Gastrocnemius medialis (tissue), 4 donors: ENCODE data around the gene PSMD9. TPM values are rescaled to one million over a fixed set of nuclear protein-coding genes. Genes with fewer than 3 reads are reported as not detected.

ENCODE experiments used
- ATAC-seq, 2 donors: fragments of 150-250 bp; one replicate each; pipeline ENCODE4 v1.9.1; 2016
- DNase-seq, 2 donors: peaks; one replicate each; pipeline ENCODE4 v3.0.0-alpha.2; 2019
- H3K27ac ChIP-seq, 4 donors: fragments of 200-600 bp; sonication (generic); 1 replicate in 1 of 4; 2 replicates in 3 of 4; pipeline ENCODE4 v1.5.1; 2016 to 2018; ENCODE audit warnings: mild to moderate bottlenecking in 2 of 4, moderate library complexity in 1 of 4
- H3K27me3 ChIP-seq, 3 donors: fragments of 200-600 bp; sonication (generic) in 2 of 3; 1 replicate in 1 of 3; 2 replicates in 2 of 3; pipeline versions ENCODE4 v1.5.1 to v1.6.0; 2016 to 2019; ENCODE audit warnings: mild to moderate bottlenecking in 1 of 3, moderate library complexity in 1 of 3
- H3K36me3 ChIP-seq, 2 donors: fragments of 200-600 bp; sonication (generic) in 1 of 2; one replicate each; pipeline ENCODE4 v1.5.1; 2017 to 2018
- H3K4me1 ChIP-seq, 2 donors: fragments of 200-600 bp; sonication (generic) in 1 of 2; one replicate each; pipeline ENCODE4 v1.5.1; 2016 to 2017; ENCODE audit warnings: mild to moderate bottlenecking in 2 of 2
- H3K4me3 ChIP-seq, 4 donors: fragments of 200-600 bp; sonication (generic) in 3 of 4; 1 replicate in 1 of 4; 2 replicates in 3 of 4; pipeline ENCODE4 v1.5.1; 2016 to 2019; ENCODE audit warnings: mild to moderate bottlenecking in 2 of 4
- H3K9me3 ChIP-seq, 3 donors: fragments of 200-600 bp; sonication (generic) in 2 of 3; 1 replicate in 1 of 3; 2 replicates in 2 of 3; pipeline ENCODE4 v1.5.1; 2016 to 2019
- POLR2A ChIP-seq, 2 donors: fragments of 450-650 bp; IDR thresholded peaks; one replicate each; pipeline ENCODE4 v1.6.1; 2017; ENCODE audit warnings: antibody characterized with exemption in 2 of 2, mild to moderate bottlenecking in 2 of 2, moderate library complexity in 2 of 2
- in situ Hi-C, 4 donors: fragments of 200-750 bp; cut with MboI; loops; one replicate each; pipeline versions ENCODE4 v1.15.0 to v1.8.0; 2017; ENCODE audit warnings: low sequenced_read_pairs in 4 of 4
- intact Hi-C: fragments of 100-400 bp; cut with DNase I; formaldehyde crosslinking; loops from one replicate; pipeline ENCODE4 v1.15.1; 2023; ENCODE audit warnings: low total_unique reads
- total RNA-seq, 4 donors: library from RNA; depleted of rRNA; stranded (reverse); fragments of >200 nt; gene quantifications; one replicate each; pipeline versions ENCODE4 v1.1.0 to v1.2.3, GENCODE V29; 2016
- TF ChIP-seq, protein P1 (sequence below), 5 experiments: fragments of 450-650 bp in 3 of 5; fragments of 200-600 bp in 2 of 5; sonication (generic) in 2 of 5; IDR thresholded peaks in 4 of 5; conservative IDR thresholded peaks in 1 of 5; 1 replicate in 4 of 5; 2 replicates in 1 of 5; pipeline ENCODE4 v1.5.1; 2016 to 2019; ENCODE audit warnings: antibody characterized with exemption in 5 of 5, mild to moderate bottlenecking in 3 of 5, moderate library complexity in 3 of 5

Gene PSMD9
- total RNA-seq, 4 donors from 2014 or later = 16.5 to 84.9 (median 47.0) TPM

DNA sequence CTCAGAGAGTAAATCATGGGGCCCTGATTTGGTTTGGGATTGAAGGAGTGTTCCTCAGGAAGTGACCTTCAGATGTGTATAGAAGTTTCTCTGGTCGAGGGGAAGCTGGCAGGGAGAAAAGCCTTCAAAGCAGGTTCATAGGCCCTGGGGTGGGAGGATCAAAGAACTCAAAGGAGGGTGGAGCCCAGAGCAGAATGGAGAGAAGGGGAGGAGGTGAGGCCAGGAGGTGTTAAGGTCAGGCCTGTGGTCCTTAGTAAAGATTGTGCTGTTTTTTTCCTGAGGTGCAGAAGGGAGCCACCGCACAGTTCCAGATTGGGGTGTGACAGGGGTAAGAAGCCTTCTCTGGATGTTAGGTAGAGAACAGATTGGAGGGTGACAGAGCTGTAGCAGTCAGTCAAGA lies 20.1 kb downstream of the PSMD9 start:
- Histone ChIP-seq H3K4me3 (no peak overlapping the region), H3K9me3 (no peaks in the 10 kb centered on the region), H3K36me3 (peaks cover 3 to 63% of the 10 kb centered on the region in 2 donors), H3K27me3 (no peaks in the 10 kb centered on the region), H3K4me1 (no peaks in the 10 kb centered on the region), H3K27ac (no peak overlapping the region)
- DNase-seq (no peak), ATAC-seq (no peak)
- intact Hi-C loops = no loop called here
- no peak for TF ChIP-seq POLR2A (IDR thresholded peaks at IDR 0.05)
- TF ChIP-seq, protein P1, sequence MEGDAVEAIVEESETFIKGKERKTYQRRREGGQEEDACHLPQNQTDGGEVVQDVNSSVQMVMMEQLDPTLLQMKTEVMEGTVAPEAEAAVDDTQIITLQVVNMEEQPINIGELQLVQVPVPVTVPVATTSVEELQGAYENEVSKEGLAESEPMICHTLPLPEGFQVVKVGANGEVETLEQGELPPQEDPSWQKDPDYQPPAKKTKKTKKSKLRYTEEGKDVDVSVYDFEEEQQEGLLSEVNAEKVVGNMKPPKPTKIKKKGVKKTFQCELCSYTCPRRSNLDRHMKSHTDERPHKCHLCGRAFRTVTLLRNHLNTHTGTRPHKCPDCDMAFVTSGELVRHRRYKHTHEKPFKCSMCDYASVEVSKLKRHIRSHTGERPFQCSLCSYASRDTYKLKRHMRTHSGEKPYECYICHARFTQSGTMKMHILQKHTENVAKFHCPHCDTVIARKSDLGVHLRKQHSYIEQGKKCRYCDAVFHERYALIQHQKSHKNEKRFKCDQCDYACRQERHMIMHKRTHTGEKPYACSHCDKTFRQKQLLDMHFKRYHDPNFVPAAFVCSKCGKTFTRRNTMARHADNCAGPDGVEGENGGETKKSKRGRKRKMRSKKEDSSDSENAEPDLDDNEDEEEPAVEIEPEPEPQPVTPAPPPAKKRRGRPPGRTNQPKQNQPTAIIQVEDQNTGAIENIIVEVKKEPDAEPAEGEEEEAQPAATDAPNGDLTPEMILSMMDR (IDR thresholded peaks at IDR 0.05 in 4 of 5, conservative IDR thresholded peaks at IDR 0.05 in 1 of 5) = no peak
- in situ Hi-C loops = no loop called here

GRCh38 chr12:121911824-121912585 lies 23.4 kb downstream of the PSMD9 start:
- intact Hi-C loops (loop anchor here (10.0 kb wide), 1 partner anchor 283 kb away; no protein-coding TSS in a partner anchor), in situ Hi-C loops (no loop called here)
- ATAC-seq (no peak), DNase-seq (no peak)
- Histone ChIP-seq H3K27me3 (no peaks in the 10 kb centered on the region), H3K36me3 (peaks cover 3 to 66% of the 10 kb centered on the region in 2 donors), H3K27ac (no peak overlapping the region), H3K9me3 (no peaks in the 10 kb centered on the region), H3K4me1 (no peaks in the 10 kb centered on the region), H3K4me3 (no peak overlapping the region)
- TF ChIP-seq POLR2A (IDR thresholded peaks at IDR 0.05) = no peak
- TF ChIP-seq, protein P1 (IDR thresholded peaks at IDR 0.05 in 4 of 5, conservative IDR thresholded peaks at IDR 0.05 in 1 of 5) = no peak

GRCh38 chr12:121915841-121916321 lies 27.3 kb downstream of the PSMD9 start:
- intact Hi-C loops (loop anchor here (5.0 to 10.0 kb wide), 3 partner anchors 106 to 279 kb away; partner anchors contain the start of gene BCL7A), in situ Hi-C loops (no loop called here)
- Histone ChIP-seq H3K27ac (no peak overlapping the region), H3K9me3 (no peaks in the 10 kb centered on the region), H3K27me3 (no peaks in the 10 kb centered on the region), H3K36me3 (peaks cover 0 to 47% of the 10 kb centered on the region in 2 donors), H3K4me1 (peaks cover 0 to 9% of the 10 kb centered on the region in 2 donors), H3K4me3 (no peak overlapping the region)
- DNase-seq (no peak), ATAC-seq (no peak)
- TF ChIP-seq POLR2A (IDR thresholded peaks at IDR 0.05) = no peak
- TF ChIP-seq, protein P1 (IDR thresholded peaks at IDR 0.05 in 4 of 5, conservative IDR thresholded peaks at IDR 0.05 in 1 of 5) = no peak

- H3K27me3 ChIP-seq = no peaks in the 10 kb centered on the region
- DNase-seq (no peak), ATAC-seq (no peak)
- in situ Hi-C loops (no loop called here), intact Hi-C loops (loop anchor here (5.0 to 10.0 kb wide), 3 partner anchors 106 to 278 kb away; partner anchors contain the start of gene BCL7A)
- TF ChIP-seq, protein P1 (IDR thresholded peaks at IDR 0.05 in 4 of 5, conservative IDR thresholded peaks at IDR 0.05 in 1 of 5) = no peak
- TF ChIP-seq POLR2A (IDR thresholded peaks at IDR 0.05) = no peak
- H3K36me3 ChIP-seq = peaks cover 0 to 45% of the 10 kb centered on the region in 2 donors
- peaks cover 0 to 9% of the 10 kb centered on the region in 2 donors for H3K4me1 ChIP-seq
- H3K9me3 ChIP-seq = no peaks in the 10 kb centered on the region
- no peak overlapping the region for H3K27ac ChIP-seq
- H3K4me3 ChIP-seq = no peak overlapping the region
Observed at GRCh38 chr12:121916719-121917118, 28.1 kb downstream of the PSMD9 start.
